GM12891 (cell line): ENCODE results near the gene DEDD2.

Experiments used
- DNase-seq: peaks from one replicate; pipeline ENCODE4 v3.0.0; 2011; ENCODE audit warnings: low spot score; ENCODE audit not compliant: insufficient read length
- FAIRE-seq: peaks from 2 replicates; lab custom pipeline; 2011; peaks lifted over from hg19 to GRCh38; lab: Jason Lieb, UNC
- PAX5 ChIP-seq: IDR thresholded peaks from 2 replicates; pipeline ENCODE4 v1.6.1; 2011; ENCODE audit warnings: low read length, moderate library complexity, mild to moderate bottlenecking; ENCODE audit not compliant: insufficient read depth, severe bottlenecking
- POLR2A ChIP-seq: IDR thresholded peaks from 2 replicates; pipeline ENCODE4 v1.6.1; 2011; ENCODE audit warnings: low read depth, low read length, control low read depth
- POLR2AphosphoS5 ChIP-seq: IDR thresholded peaks from 2 replicates; pipeline ENCODE4 v1.6.1; 2011; ENCODE audit warnings: low read depth, low read length, control low read depth
- POU2F2 ChIP-seq: IDR thresholded peaks from 2 replicates; pipeline ENCODE4 v1.6.1; 2011; ENCODE audit warnings: low read depth, mild to moderate bottlenecking, control low read depth, low read length, moderate library complexity
- SPI1 ChIP-seq: IDR thresholded peaks from 2 replicates; pipeline ENCODE4 v1.6.1; 2011; ENCODE audit warnings: low read depth, low read length, control low read depth
- TAF1 ChIP-seq: IDR thresholded peaks from 2 replicates; pipeline ENCODE4 v1.6.1; 2011; ENCODE audit warnings: low read depth, low read length, control low read depth

DEDD2 gene

GRCh38 chr19:42161616-42162263 is 55.7 kb downstream of the DEDD2 start:
- TF ChIP-seq SPI1 = no peak
- TF ChIP-seq POLR2AphosphoS5 = no peak
- TF ChIP-seq POU2F2 = no peak
- no peak for TF ChIP-seq POLR2A
- no peak for TF ChIP-seq TAF1
- TF ChIP-seq PAX5 = no peak
- no peak for FAIRE-seq
- no peak for DNase-seq

GRCh38 chr19:42159942-42160341 is 57.5 kb downstream of the DEDD2 start:
- FAIRE-seq = no peak
- TF ChIP-seq TAF1 (no peak), PAX5 (no peak), SPI1 (no peak), POLR2AphosphoS5 (no peak)

GRCh38 chr19:42158926-42159325 is 58.6 kb downstream of the DEDD2 start:
- no peak for FAIRE-seq
- no peak for DNase-seq
- no peak for TF ChIP-seq PAX5
- TF ChIP-seq POLR2AphosphoS5 = no peak
- TF ChIP-seq POU2F2 = no peak
- no peak for TF ChIP-seq POLR2A
- no peak for TF ChIP-seq SPI1

More at GRCh38 chr19:42159942-42160341, 57.5 kb downstream of the DEDD2 start:
- DNase-seq = no peak

- DNase-seq (no peak), FAIRE-seq (no peak)
- TF ChIP-seq POU2F2 (no peak), POLR2AphosphoS5 (no peak), TAF1 (no peak), PAX5 (no peak), POLR2A (no peak), SPI1 (no peak)
Observed at GRCh38 chr19:42156571-42156970, 60.9 kb downstream of the DEDD2 start.

- no peak for TF ChIP-seq POLR2A
- no peak for FAIRE-seq
- no peak for DNase-seq
Observed at GRCh38 chr19:42155796-42156195, 61.7 kb downstream of the DEDD2 start.

- DNase-seq = no peak
- TF ChIP-seq SPI1 (peak; percentile 28; the same call in 1 of the 2 replicates), TAF1 (no peak)
- no peak for FAIRE-seq
Observed at GRCh38 chr19:42154471-42155323, 62.8 kb downstream of the DEDD2 start.

GRCh38 chr19:42153672-42154433 is 63.6 kb downstream of the DEDD2 start:
- TF ChIP-seq PAX5 (no peak), TAF1 (no peak), POLR2AphosphoS5 (no peak), POLR2A (no peak), SPI1 (no peak), POU2F2 (no peak)
- DNase-seq = no peak

GRCh38 chr19:42152910-42153671 is 64.4 kb downstream of the DEDD2 start:
- DNase-seq = no peak
- TF ChIP-seq TAF1 (no peak), POLR2AphosphoS5 (no peak), POU2F2 (no peak), SPI1 (no peak)
- no peak for FAIRE-seq

More at GRCh38 chr19:42153672-42154433, 63.6 kb downstream of the DEDD2 start:
- no peak for FAIRE-seq

GRCh38 chr19:42151782-42152684 is 65.4 kb downstream of the DEDD2 start:
- DNase-seq (no peak), FAIRE-seq (no peak)

More at GRCh38 chr19:42151782-42152684, 65.4 kb downstream of the DEDD2 start:
- TF ChIP-seq SPI1 = no peak
- no peak for TF ChIP-seq POLR2AphosphoS5
- TF ChIP-seq PAX5 = no peak
- no peak for TF ChIP-seq POLR2A
- TF ChIP-seq TAF1 = no peak
- TF ChIP-seq POU2F2 = no peak
